Thyroid gland (tissue), 4 donors: Measurements from ENCODE around the gene NOB1. TPM values are rescaled to one million over a fixed set of nuclear protein-coding genes. Genes with fewer than 3 reads are reported as not detected.
A peak's percentile ranks its signal among the peaks of the same experiment; 100 is the strongest.

Experiments used
- DNase-seq, 2 donors: peaks; one replicate each; pipeline ENCODE4 v3.0.0-alpha.2; 2019
- H3K27ac ChIP-seq, 3 donors: fragments of 200-600 bp; sonication (generic); 1 replicate in 2 of 3; 2 replicates in 1 of 3; pipeline ENCODE4 v1.5.1; 2016 to 2019; ENCODE audit warnings: mild to moderate bottlenecking in 1 of 3, moderate library complexity in 1 of 3
- H3K27me3 ChIP-seq: fragments of 200-600 bp; sonication (generic); one replicate; pipeline ENCODE4 v1.5.1; 2019
- H3K36me3 ChIP-seq, 2 donors: fragments of 200-600 bp; sonication (generic); one replicate each; pipeline ENCODE4 v1.5.1; 2016 to 2019
- H3K4me1 ChIP-seq, 2 donors: fragments of 200-600 bp; sonication (generic); one replicate each; pipeline ENCODE4 v1.5.1; 2017 to 2019
- H3K4me3 ChIP-seq, 3 donors: fragments of 200-600 bp; sonication (generic); replicated peaks in 1 of 3; 1 replicate in 2 of 3; 2 replicates in 1 of 3; pipeline ENCODE4 v1.5.1; 2016; ENCODE audit warnings: mild to moderate bottlenecking in 1 of 3
- H3K9me3 ChIP-seq: fragments of 200-600 bp; sonication (generic); one replicate; pipeline ENCODE4 v1.5.1; 2017
- CTCF ChIP-seq, 6 experiments: fragments of 200-600 bp in 3 of 6; fragments of 450-650 bp in 3 of 6; sonication (generic) in 3 of 6; IDR thresholded peaks; one replicate each; pipeline ENCODE4 v1.5.1; 2016 to 2019; ENCODE audit warnings: antibody characterized with exemption in 6 of 6, mild to moderate bottlenecking in 2 of 6, inconsistent platforms in 1 of 6, moderate library complexity in 1 of 6
- POLR2A ChIP-seq, 2 donors: fragments of 450-650 bp; IDR thresholded peaks; one replicate each; pipeline ENCODE4 v1.6.1; 2017; ENCODE audit warnings: antibody characterized with exemption in 2 of 2, mild to moderate bottlenecking in 2 of 2, moderate library complexity in 1 of 2
- WGBS, 2 donors: methylation state at CpG; one replicate each; pipeline ENCODE4 v1.1.5; 2017; 5-methylcytosine and 5-hydroxymethylcytosine counted together
- intact Hi-C: fragments of 100-400 bp; cut with DNase I; formaldehyde crosslinking; loops from one replicate; pipeline ENCODE4 v1.15.1; 2023
- total RNA-seq, 4 donors: library from RNA; depleted of rRNA; stranded (reverse); fragments of >200 nt; gene quantifications; one replicate each; pipeline ENCODE4 v1.2.3, GENCODE V29; 2016

Gene NOB1
- total RNA-seq, result 10 to 100 TPM; 37.4 to 51.2 (median 43.1) TPM

GRCh38 chr16:69754469-69755310, at the start of gene NOB1:
NOB1 (minus strand) TSS chr16:69754926; CDS start chr16:69754910, 16 bp downstream.
- H3K27ac ChIP-seq, result peak within 1 kb of the TSS; percentile 22 to 50 (median 45)
- H3K27me3 ChIP-seq, result no peaks in the 10 kb centered on the region
- WGBS, 2 donors, result 1 to 2% methylated on average over 13 to 16 of the region's 58 CpGs

GRCh38 chr16:69804297-69804696, 49.6 kb upstream of the NOB1 start:
- Histone ChIP-seq H3K4me1 (no peaks in the 10 kb centered on the region), H3K4me3 (no peak overlapping the region), H3K27ac (no peak overlapping the region), H3K9me3 (no peaks in the 10 kb centered on the region), H3K36me3 (peaks cover 4% of the 10 kb centered on the region in 2 donors), H3K27me3 (no peaks in the 10 kb centered on the region)
- no peak for TF ChIP-seq POLR2A (IDR thresholded peaks at IDR 0.05)
- no peak for TF ChIP-seq CTCF (IDR thresholded peaks at IDR 0.05)
- 74 to 86% methylated on average over 1 of the region's 1 CpG for WGBS, 2 donors
- intact Hi-C loops, result no loop called here
- no peak for DNase-seq

More at GRCh38 chr16:69754469-69755310, at the start of gene NOB1:
- DNase-seq, result peak; percentile 95 to 96
- peaks cover 9 to 15% of the 10 kb centered on the region in 2 donors for H3K4me1 ChIP-seq
- intact Hi-C loops, result loop anchor here (5.0 kb wide), 2 partner anchors 42 to 357 kb away; no protein-coding TSS in a partner anchor
- H3K36me3 ChIP-seq, result peaks cover 8 to 21% of the 10 kb centered on the region in 2 donors
- TF ChIP-seq CTCF (IDR thresholded peaks at IDR 0.05) (peak; percentile 89 to 100 (median 98)), POLR2A (IDR thresholded peaks at IDR 0.05) (peak in 1 of 2 donors; percentile 67)
- no peaks in the 10 kb centered on the region for H3K9me3 ChIP-seq
- peak within 1 kb of the TSS; percentile 21 to 75 (median 69) for H3K4me3 ChIP-seq

GRCh38 chr16:69799611-69800031, 44.9 kb upstream of the NOB1 start:
- no peak for DNase-seq
- Histone ChIP-seq H3K27ac (no peak overlapping the region), H3K36me3 (peaks cover 4 to 11% of the 10 kb centered on the region in 2 donors), H3K4me3 (no peak overlapping the region), H3K9me3 (no peaks in the 10 kb centered on the region), H3K27me3 (no peaks in the 10 kb centered on the region), H3K4me1 (peaks cover 0 to 4% of the 10 kb centered on the region in 2 donors)
- TF ChIP-seq CTCF (IDR thresholded peaks at IDR 0.05) (no peak), POLR2A (IDR thresholded peaks at IDR 0.05) (no peak)
- WGBS, 2 donors, result 92% methylated on average over 11 of the region's 11 CpGs
- intact Hi-C loops, result loop anchor here (2.0 kb wide), 1 partner anchor 131 kb away; no protein-coding TSS in a partner anchor

- no peak for DNase-seq
- TF ChIP-seq POLR2A (IDR thresholded peaks at IDR 0.05) (no peak), CTCF (IDR thresholded peaks at IDR 0.05) (no peak)
- Histone ChIP-seq H3K4me3 (no peak overlapping the region), H3K4me1 (peaks cover 0 to 4% of the 10 kb centered on the region in 2 donors), H3K36me3 (peaks cover 4 to 11% of the 10 kb centered on the region in 2 donors), H3K27me3 (no peaks in the 10 kb centered on the region), H3K9me3 (no peaks in the 10 kb centered on the region), H3K27ac (no peak overlapping the region)
- WGBS, 2 donors, result 68 to 76% methylated on average over 8 of the region's 8 CpGs
- intact Hi-C loops, result loop anchor here (2.0 kb wide), 1 partner anchor 132 kb away; no protein-coding TSS in a partner anchor
These were observed 43.7 kb upstream of the NOB1 start for GRCh38 chr16:69798466-69798865.
